ENCODE data around the gene CDK6. TPM values are rescaled to one million over a fixed set of nuclear protein-coding genes. Genes with fewer than 3 reads are reported as not detected.

The CDK6 gene
- total and polyA plus RNA-seq, 10 of the 15 experiments (the other 5 are each of a cell fraction or from before 2014, with no cell fraction given): 8.0 to 118 (median 45.8) TPM

DNA sequence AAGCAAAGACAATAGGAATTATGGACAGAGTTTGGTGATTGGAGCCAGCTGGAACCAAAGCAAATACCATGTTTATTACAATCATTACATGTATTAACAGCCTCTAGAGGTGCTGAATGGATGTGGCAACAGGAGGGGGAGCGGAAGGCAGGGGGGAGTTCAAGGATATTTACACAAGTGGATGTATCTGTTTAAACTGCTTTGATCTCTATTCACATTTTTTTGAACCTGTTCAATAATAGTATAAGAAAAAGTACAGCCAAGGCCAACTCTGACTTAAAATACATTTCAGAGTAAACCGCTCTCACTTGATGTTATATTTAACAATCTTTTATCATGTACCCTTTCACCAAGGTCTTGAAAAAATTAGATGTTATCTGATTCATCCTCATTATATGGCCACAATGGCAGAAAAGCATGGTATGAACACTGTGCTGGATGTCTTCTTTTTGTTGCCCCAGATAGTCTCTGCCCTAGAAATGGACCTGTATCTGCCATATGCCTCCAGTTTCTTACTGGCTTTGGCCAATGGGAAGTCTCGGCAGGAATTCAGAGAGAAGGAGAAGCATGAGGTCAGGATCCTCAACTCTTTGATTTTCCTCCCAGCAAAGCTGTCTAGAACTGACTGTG, 158.0 kb downstream of the CDK6 start:
- H3K9ac ChIP-seq (ENCODE audit: control insufficient read depth, insufficient read depth, low read length): no peak overlapping the region
- no peak overlapping the region for H3K27ac ChIP-seq (ENCODE audit: control insufficient read depth, insufficient read depth)
- WGBS (ENCODE audit: insufficient coverage, insufficient replicate concordance, low lambda C conversion rate, missing lambda C conversion rate): 98% methylated on average over 3 of the region's 3 CpGs
- no peaks in the 10 kb centered on the region; the same call in 2 of the 3 replicates for H3K9me3 ChIP-seq (replicated peaks; ENCODE audit: control insufficient read depth, insufficient read depth, low read length)
- H3K36me3 ChIP-seq (ENCODE audit: control insufficient read depth in 2 of 2, insufficient read depth in 2 of 2, low read length in 1 of 2): no peaks in the 10 kb centered on the region
- H2AFZ ChIP-seq (ENCODE audit: control insufficient read depth, low read depth, low read length): no peak overlapping the region
- FAIRE-seq (no peak), ATAC-seq (no peak), DNase-seq (ENCODE audit: low read depth, low spot score) (no peak)
- ChIA-PET POLR2A (no interaction called here), RAD21 (ENCODE audit: unreplicated experiment) (no interaction called here), CTCF (no interaction called here), SMC1A (ENCODE audit: uncharacterized antibody, unreplicated experiment) (interaction anchor here (0.8 to 1.3 kb wide), 3 partner anchors 26 to 154 kb away, joined by 3 to 4 read pairs (median 3); no protein-coding TSS in a partner anchor)
- H3K4me1 ChIP-seq (ENCODE audit: control insufficient read depth, insufficient read depth, low read length): peaks cover 9% of the 10 kb centered on the region; the same call in 1 of the 2 replicates
- no peaks in the 10 kb centered on the region; the same call in 1 of the 2 replicates for H3K79me2 ChIP-seq (ENCODE audit: control insufficient read depth, insufficient read depth, low read length)
- no peak overlapping the region for H3K4me2 ChIP-seq (ENCODE audit: control insufficient read depth, insufficient read depth)
- no peak overlapping the region for H3K4me3 ChIP-seq
- in situ Hi-C loops (cut with MboI): no loop called here
- intact Hi-C loops (cut with micrococcal nuclease; ENCODE audit: unreplicated experiment): no loop called here
- BruUV-seq (replicated peaks): no TSS peak
- no peaks in the 10 kb centered on the region for H3K27me3 ChIP-seq (replicated peaks in 1 of 2; ENCODE audit: control insufficient read depth in 2 of 2, insufficient read depth in 2 of 2, low read length in 1 of 2)
- no peak for TF ChIP-seq EGR1 (IDR thresholded peaks at IDR 0.05; ENCODE audit: borderline replicate concordance in 1 of 2, low read depth in 2 of 2, low read length in 2 of 2)
- TF ChIP-seq, protein P1, sequence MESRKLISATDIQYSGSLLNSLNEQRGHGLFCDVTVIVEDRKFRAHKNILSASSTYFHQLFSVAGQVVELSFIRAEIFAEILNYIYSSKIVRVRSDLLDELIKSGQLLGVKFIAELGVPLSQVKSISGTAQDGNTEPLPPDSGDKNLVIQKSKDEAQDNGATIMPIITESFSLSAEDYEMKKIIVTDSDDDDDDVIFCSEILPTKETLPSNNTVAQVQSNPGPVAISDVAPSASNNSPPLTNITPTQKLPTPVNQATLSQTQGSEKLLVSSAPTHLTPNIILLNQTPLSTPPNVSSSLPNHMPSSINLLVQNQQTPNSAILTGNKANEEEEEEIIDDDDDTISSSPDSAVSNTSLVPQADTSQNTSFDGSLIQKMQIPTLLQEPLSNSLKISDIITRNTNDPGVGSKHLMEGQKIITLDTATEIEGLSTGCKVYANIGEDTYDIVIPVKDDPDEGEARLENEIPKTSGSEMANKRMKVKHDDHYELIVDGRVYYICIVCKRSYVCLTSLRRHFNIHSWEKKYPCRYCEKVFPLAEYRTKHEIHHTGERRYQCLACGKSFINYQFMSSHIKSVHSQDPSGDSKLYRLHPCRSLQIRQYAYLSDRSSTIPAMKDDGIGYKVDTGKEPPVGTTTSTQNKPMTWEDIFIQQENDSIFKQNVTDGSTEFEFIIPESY (IDR thresholded peaks at IDR 0.05): no peak
- TF ChIP-seq PBX3 (IDR thresholded peaks at IDR 0.05; ENCODE audit: insufficient replicate concordance, low read depth, low read length): no peak
- no peak for TF ChIP-seq TCF3 (IDR thresholded peaks at IDR 0.05; ENCODE audit: borderline replicate concordance, insufficient read depth, low read depth, low read length)
- no peak for TF ChIP-seq MEF2B (IDR thresholded peaks at IDR 0.05; ENCODE audit: partially characterized antibody, poor library complexity, severe bottlenecking)
- no peaks in the 10 kb centered on the region for H4K20me1 ChIP-seq (ENCODE audit: control insufficient read depth, insufficient read depth)

All from GM12878 (cell line).